OCI-LY3 (cell line): ENCODE results near the gene AKT3.

Experiments
- H2AFZ ChIP-seq: fragments of 200-600, 300-600 bp; shearing (Covaris generic); 2 replicates; pipeline ENCODE4 v1.6.0; 2014; ENCODE audit warnings: antibody characterized with exemption, low read depth, low read length
- H3K27ac ChIP-seq: fragments of 200-600, 300-600 bp; sonication (generic); 2 replicates; pipeline ENCODE4 v1.5.1; 2014; ENCODE audit warnings: mild to moderate bottlenecking, low read length, moderate library complexity, mixed read lengths
- H3K27me3 ChIP-seq: fragments of 200-600, 300-600 bp; sonication (generic); 2 replicates; pipeline ENCODE4 v1.6.1; 2014; ENCODE audit warnings: low read depth, low read length, mixed read lengths
- H3K36me3 ChIP-seq: fragments of 200-600, 300-600 bp; sonication (generic); replicated peaks from 2 replicates; pipeline ENCODE3; 2014; ENCODE audit warnings: low read depth, low read length, mixed read lengths
- H3K4me1 ChIP-seq: fragments of 300-600, 200-600 bp; sonication (generic); 2 replicates; pipeline ENCODE4 v1.6.1; 2014; ENCODE audit warnings: low read length, mixed read lengths
- H3K4me2 ChIP-seq: fragments of 200-600, 300-600 bp; sonication (generic); 2 replicates; pipeline ENCODE4 v1.6.1; 2014; ENCODE audit warnings: low read length, mixed read lengths
- H3K4me3 ChIP-seq: fragments of 300-600, 200-600 bp; sonication (generic); 2 replicates; pipeline ENCODE4 v1.5.1; 2014; ENCODE audit warnings: antibody characterized with exemption, mild to moderate bottlenecking, low read length, moderate library complexity
- H3K79me2 ChIP-seq: fragments of 300-600, 200-600 bp; shearing (Covaris generic); 2 replicates; pipeline ENCODE4 v1.6.1; 2014; ENCODE audit warnings: mild to moderate bottlenecking, low read length, mixed read lengths
- H3K9ac ChIP-seq: fragments of 300-600, 200-600 bp; shearing (Covaris generic); 2 replicates; pipeline ENCODE4 v1.6.0; 2014; ENCODE audit warnings: mild to moderate bottlenecking, low read length, moderate library complexity
- H3K9me3 ChIP-seq: fragments of 200-600, 300-600 bp; shearing (Covaris generic); 2 replicates; pipeline ENCODE4 v1.6.1; 2014; ENCODE audit warnings: low read length, mixed read lengths; ENCODE audit not compliant: insufficient read depth
- H4K20me1 ChIP-seq: fragments of 200-600, 300-600 bp; sonication (generic); 2 replicates; pipeline ENCODE4 v1.6.1; 2016; ENCODE audit warnings: low read length, mixed read lengths; ENCODE audit not compliant: insufficient read depth
- CTCF ChIP-seq: fragments of 200-600, 300-600 bp; sonication (generic); IDR thresholded peaks from 2 replicates; pipeline ENCODE4 v1.5.1; 2014; ENCODE audit warnings: antibody characterized with exemption, low read length, low read depth
- EZH2phosphoT487 ChIP-seq: fragments of 200-600 bp; shearing (Covaris generic); IDR thresholded peaks from 2 replicates; pipeline ENCODE4 v1.6.1; 2018; ENCODE audit warnings: antibody characterized with exemption, mixed run types, low read depth

AKT3 gene

GRCh38 chr1:243494741-243495431 is 355.2 kb downstream of the AKT3 start:
- no peaks in the 10 kb centered on the region for H3K27me3 ChIP-seq
- no peak overlapping the region for H2AFZ ChIP-seq
- H3K36me3 ChIP-seq = no peaks in the 10 kb centered on the region
- H3K79me2 ChIP-seq = no peaks in the 10 kb centered on the region
- no peak overlapping the region for H3K4me2 ChIP-seq
- no peak overlapping the region for H3K27ac ChIP-seq
- H3K4me3 ChIP-seq = no peak overlapping the region
- no peaks in the 10 kb centered on the region for H4K20me1 ChIP-seq
- no peaks in the 10 kb centered on the region for H3K4me1 ChIP-seq
- TF ChIP-seq EZH2phosphoT487 (no peak), CTCF (no peak)
- no peaks in the 10 kb centered on the region for H3K9me3 ChIP-seq
- no peak overlapping the region for H3K9ac ChIP-seq

GRCh38 chr1:243493156-243494129 is 356.6 kb downstream of the AKT3 start:
- H3K27ac ChIP-seq = no peak overlapping the region
- no peak overlapping the region for H3K4me2 ChIP-seq

GRCh38 chr1:243490748-243491686 is 359.0 kb downstream of the AKT3 start:
- Histone ChIP-seq H3K36me3 (no peaks in the 10 kb centered on the region), H3K27me3 (no peaks in the 10 kb centered on the region), H3K27ac (no peak overlapping the region), H4K20me1 (no peaks in the 10 kb centered on the region), H3K9me3 (no peaks in the 10 kb centered on the region), H3K4me2 (no peak overlapping the region), H3K4me3 (no peak overlapping the region), H3K9ac (no peak overlapping the region), H3K79me2 (no peaks in the 10 kb centered on the region), H2AFZ (no peak overlapping the region), H3K4me1 (no peaks in the 10 kb centered on the region)
- TF ChIP-seq CTCF (no peak), EZH2phosphoT487 (no peak)

More at GRCh38 chr1:243493156-243494129, 356.6 kb downstream of the AKT3 start:
- H3K9ac ChIP-seq = no peak overlapping the region
- H3K36me3 ChIP-seq = no peaks in the 10 kb centered on the region
- no peaks in the 10 kb centered on the region for H3K27me3 ChIP-seq
- no peak overlapping the region for H2AFZ ChIP-seq
- TF ChIP-seq EZH2phosphoT487 = no peak
- TF ChIP-seq CTCF = no peak
- H3K79me2 ChIP-seq = no peaks in the 10 kb centered on the region
- no peaks in the 10 kb centered on the region for H3K9me3 ChIP-seq
- H3K4me1 ChIP-seq = no peaks in the 10 kb centered on the region
- H3K4me3 ChIP-seq = no peak overlapping the region
- no peaks in the 10 kb centered on the region for H4K20me1 ChIP-seq
